ENCODE results near the gene RAD51B.

Gene RAD51B

DNA sequence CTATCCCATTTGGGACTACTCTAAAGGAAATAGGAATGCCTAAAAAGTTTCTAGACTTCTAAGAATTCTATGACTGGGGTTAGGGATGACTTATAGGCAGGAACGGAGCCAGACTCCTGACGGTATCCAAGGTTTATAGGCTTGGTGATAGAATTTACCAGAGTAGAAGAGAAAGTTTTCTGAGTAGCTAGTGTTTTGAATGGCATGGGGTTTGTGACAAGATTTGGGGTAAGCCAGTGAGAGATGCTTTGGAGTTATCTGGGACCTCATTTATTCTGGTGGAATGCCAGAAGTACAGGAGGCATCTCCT, 444.6 kb downstream of the RAD51B start:
- TF ChIP-seq, protein P1, sequence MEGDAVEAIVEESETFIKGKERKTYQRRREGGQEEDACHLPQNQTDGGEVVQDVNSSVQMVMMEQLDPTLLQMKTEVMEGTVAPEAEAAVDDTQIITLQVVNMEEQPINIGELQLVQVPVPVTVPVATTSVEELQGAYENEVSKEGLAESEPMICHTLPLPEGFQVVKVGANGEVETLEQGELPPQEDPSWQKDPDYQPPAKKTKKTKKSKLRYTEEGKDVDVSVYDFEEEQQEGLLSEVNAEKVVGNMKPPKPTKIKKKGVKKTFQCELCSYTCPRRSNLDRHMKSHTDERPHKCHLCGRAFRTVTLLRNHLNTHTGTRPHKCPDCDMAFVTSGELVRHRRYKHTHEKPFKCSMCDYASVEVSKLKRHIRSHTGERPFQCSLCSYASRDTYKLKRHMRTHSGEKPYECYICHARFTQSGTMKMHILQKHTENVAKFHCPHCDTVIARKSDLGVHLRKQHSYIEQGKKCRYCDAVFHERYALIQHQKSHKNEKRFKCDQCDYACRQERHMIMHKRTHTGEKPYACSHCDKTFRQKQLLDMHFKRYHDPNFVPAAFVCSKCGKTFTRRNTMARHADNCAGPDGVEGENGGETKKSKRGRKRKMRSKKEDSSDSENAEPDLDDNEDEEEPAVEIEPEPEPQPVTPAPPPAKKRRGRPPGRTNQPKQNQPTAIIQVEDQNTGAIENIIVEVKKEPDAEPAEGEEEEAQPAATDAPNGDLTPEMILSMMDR (conservative IDR thresholded peaks at IDR 0.05; ENCODE audit: low read depth): no peak
- H3K27ac ChIP-seq: no peak overlapping the region
- no peak for DNase-seq (ENCODE audit: low spot score)
- CTCF ChIA-PET: interaction anchor here (1.1 kb wide), 1 partner anchor 16 kb away, joined by 3 read pairs; no protein-coding TSS in a partner anchor
- POLR2A ChIA-PET (ENCODE audit: low non-redundant PET): no interaction called here

DNA sequence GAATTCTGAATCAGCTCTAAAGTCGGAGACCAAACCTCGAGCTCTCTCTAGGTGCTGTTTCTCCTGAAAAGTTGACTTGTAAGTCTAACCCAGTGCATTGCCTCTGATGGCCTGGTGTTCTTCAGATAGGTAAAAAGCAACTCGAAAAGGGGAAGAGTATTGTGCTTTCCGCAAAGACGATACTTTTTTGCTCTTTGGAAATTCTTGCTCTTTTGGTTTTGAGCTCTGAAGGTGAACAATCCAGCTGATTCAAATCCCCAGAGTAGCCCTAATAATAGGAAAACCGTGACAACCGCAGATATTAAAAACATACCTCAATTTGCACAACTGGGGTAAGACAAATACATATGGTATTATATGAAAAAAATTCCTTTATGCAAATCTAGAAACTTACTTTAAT, 447.4 kb downstream of the RAD51B start:
- CTCF ChIA-PET: no interaction called here
- DNase-seq (ENCODE audit: low spot score): no peak
- H3K27ac ChIP-seq: no peak overlapping the region
- TF ChIP-seq, protein P1 (conservative IDR thresholded peaks at IDR 0.05; ENCODE audit: low read depth): no peak
- POLR2A ChIA-PET (ENCODE audit: low non-redundant PET): no interaction called here

DNA sequence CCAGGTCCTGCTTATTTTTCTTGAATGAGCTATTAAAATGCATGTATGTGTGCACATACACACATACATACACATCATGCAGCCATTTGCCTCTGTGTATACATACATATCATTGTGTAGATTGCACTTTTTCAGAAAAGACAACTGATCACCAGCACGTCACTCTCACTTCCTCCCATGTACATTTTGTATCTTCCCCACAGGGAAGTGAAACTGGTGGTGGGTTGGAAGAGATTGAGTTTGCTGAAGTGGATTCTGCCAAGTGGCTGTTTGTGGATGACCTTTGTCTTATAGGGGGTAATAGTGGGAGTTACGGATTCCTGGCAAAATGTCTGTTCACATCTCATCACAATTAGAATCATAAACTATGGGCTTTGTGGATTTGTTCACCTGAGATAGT, 448.6 kb downstream of the RAD51B start:
- TF ChIP-seq, protein P1 (conservative IDR thresholded peaks at IDR 0.05; ENCODE audit: low read depth): no peak
- ChIA-PET POLR2A (ENCODE audit: low non-redundant PET) (no interaction called here), CTCF (no interaction called here)
- H3K27ac ChIP-seq: no peak overlapping the region
- no peak for DNase-seq (ENCODE audit: low spot score)

DNA sequence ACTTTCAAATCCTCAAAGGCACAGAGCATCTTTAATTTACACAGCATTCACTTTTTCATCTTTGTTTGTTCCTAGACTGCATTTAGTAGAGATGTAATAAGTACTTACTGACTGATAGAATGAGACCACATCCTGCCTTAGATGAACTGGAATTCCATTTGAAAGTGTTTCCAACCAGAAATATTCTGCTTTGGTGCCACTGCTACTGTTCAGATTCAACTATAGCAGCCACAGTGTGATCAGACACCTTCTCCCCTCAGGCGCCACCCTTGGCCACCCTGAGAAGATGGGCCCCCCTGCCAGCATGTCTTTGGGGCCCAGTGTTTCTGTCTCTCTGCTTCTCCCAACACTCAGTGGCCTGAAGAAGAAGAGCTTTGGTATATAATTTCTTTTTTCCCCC, 449.1 kb downstream of the RAD51B start:
- no peak overlapping the region for H3K27ac ChIP-seq
- ChIA-PET CTCF (no interaction called here), POLR2A (ENCODE audit: low non-redundant PET) (no interaction called here)
- TF ChIP-seq, protein P1 (conservative IDR thresholded peaks at IDR 0.05; ENCODE audit: low read depth): no peak
- no peak for DNase-seq (ENCODE audit: low spot score)

DNA sequence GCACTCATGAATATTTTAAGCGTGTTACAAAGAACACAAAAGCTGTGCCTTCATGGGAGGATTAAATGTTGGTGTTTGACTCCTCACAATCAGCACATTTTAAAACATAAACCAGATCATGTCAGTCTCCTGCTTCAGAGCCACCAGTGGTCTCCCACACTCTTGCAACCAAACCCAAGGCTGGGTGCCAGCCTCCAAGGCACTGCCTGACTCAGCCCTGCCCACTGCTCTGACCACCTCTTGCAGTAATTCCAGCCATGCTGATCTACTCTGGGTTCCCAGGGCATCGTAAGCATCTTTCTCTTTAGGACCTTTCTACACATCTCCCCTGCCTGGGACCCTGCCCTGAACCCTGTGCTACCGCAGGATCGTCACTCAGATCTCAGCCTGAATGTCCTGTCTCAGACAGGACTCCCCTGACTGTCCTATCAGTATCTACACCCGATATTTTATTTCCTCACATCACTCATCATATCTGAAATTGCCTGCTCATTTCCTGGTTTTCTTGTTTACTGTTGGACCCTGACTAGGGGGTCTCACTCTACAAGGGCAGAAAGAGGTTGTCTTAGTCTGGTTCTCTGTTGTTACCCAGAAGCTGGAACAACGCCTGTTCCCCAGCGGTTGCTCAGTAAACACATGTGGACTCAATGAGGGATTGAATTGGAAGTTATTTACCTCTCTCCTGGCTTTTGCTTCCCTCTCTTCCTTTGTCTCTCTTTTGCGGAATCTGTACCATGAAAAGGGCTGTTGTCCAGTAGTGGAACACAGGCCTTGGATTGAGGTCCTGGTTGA, 449.8 kb downstream of the RAD51B start:
- H3K27ac ChIP-seq: no peak overlapping the region
- POLR2A ChIA-PET (ENCODE audit: low non-redundant PET): no interaction called here
- CTCF ChIA-PET: no interaction called here
- TF ChIP-seq, protein P1 (conservative IDR thresholded peaks at IDR 0.05; ENCODE audit: low read depth): no peak
- no peak for DNase-seq (ENCODE audit: low spot score)

DNA sequence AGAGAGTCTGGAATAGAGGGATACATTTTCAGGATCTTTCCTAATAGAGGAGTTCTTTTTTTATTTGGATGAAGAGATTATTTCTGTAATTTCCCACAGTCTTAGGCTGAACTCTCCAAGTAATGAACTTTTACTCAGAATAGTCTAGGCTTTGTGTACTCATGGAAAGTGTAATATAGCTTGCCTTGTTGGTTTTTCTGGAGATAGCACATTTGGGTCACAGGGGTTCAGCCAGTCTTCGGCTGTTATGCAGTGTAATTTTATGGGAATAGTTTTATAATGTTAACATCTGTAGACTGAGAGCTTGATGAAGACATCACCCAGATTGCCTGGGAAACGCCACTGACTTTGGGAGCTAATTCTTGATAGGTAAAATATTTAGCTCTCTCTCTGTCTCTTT, 450.8 kb downstream of the RAD51B start:
- DNase-seq (ENCODE audit: low spot score): no peak
- CTCF ChIA-PET: interaction anchor here (0.6 kb wide), 2 partner anchors 40 to 352 kb away, joined by 3 read pairs; no protein-coding TSS in a partner anchor

More for the DNA sequence above, 450.8 kb downstream of the RAD51B start:
- POLR2A ChIA-PET (ENCODE audit: low non-redundant PET): no interaction called here
- no peak overlapping the region for H3K27ac ChIP-seq
- TF ChIP-seq, protein P1 (conservative IDR thresholded peaks at IDR 0.05; ENCODE audit: low read depth): no peak

Data from RWPE1 (cell line).